Erythroblast (primary cell): ENCODE results near the gene WDR11.

Experiments used
- GATA1 ChIP-seq: IDR thresholded peaks from 2 replicates; pipeline ENCODE4 v1.6.1; 2011; ENCODE audit warnings: low read depth, mild to moderate bottlenecking, control low read depth, low read length, moderate library complexity
- POLR2A ChIP-seq: IDR thresholded peaks from 2 replicates; pipeline ENCODE4 v1.6.1; 2011; ENCODE audit warnings: mild to moderate bottlenecking, low read length

- TF ChIP-seq POLR2A (no peak), GATA1 (no peak)
Observed at GRCh38 chr10:120953897-120954296, 102.7 kb downstream of the WDR11 start.
